ENCODE results near the gene DCAF7. TPM values are rescaled to one million over a fixed set of nuclear protein-coding genes. Genes with fewer than 3 reads are reported as not detected.

DCAF7 gene
- total RNA-seq, 4 donors from 2014 or later: 16.5 to 34.1 (median 22.0) TPM

- Histone ChIP-seq H3K27me3 (peaks cover 16 to 28% (median 23%) of the 10 kb centered on the region in 3 donors), H3K27ac (no peak overlapping the region), H3K9me3 (no peaks in the 10 kb centered on the region), H3K36me3 (no peaks in the 10 kb centered on the region), H3K4me1 (peaks cover 4 to 7% of the 10 kb centered on the region in 2 donors), H3K4me3 (no peak overlapping the region)
- TF ChIP-seq POLR2A (IDR thresholded peaks at IDR 0.05): no peak
- TF ChIP-seq, protein P1, sequence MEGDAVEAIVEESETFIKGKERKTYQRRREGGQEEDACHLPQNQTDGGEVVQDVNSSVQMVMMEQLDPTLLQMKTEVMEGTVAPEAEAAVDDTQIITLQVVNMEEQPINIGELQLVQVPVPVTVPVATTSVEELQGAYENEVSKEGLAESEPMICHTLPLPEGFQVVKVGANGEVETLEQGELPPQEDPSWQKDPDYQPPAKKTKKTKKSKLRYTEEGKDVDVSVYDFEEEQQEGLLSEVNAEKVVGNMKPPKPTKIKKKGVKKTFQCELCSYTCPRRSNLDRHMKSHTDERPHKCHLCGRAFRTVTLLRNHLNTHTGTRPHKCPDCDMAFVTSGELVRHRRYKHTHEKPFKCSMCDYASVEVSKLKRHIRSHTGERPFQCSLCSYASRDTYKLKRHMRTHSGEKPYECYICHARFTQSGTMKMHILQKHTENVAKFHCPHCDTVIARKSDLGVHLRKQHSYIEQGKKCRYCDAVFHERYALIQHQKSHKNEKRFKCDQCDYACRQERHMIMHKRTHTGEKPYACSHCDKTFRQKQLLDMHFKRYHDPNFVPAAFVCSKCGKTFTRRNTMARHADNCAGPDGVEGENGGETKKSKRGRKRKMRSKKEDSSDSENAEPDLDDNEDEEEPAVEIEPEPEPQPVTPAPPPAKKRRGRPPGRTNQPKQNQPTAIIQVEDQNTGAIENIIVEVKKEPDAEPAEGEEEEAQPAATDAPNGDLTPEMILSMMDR (IDR thresholded peaks at IDR 0.05 in 4 of 5, conservative IDR thresholded peaks at IDR 0.05 in 1 of 5): no peak
- in situ Hi-C loops (cut with MboI; ENCODE audit: low sequenced_read_pairs in 4 of 4): no loop called here
- no peak for ATAC-seq
- DNase-seq: no peak
- intact Hi-C loops (cut with DNase I; ENCODE audit: low total_unique reads): no loop called here
Observed at GRCh38 chr17:63535640-63536039, 14.6 kb upstream of the DCAF7 start.

- in situ Hi-C loops (cut with MboI; ENCODE audit: low sequenced_read_pairs in 4 of 4) (no loop called here), intact Hi-C loops (cut with DNase I; ENCODE audit: low total_unique reads) (no loop called here)
- H3K9me3 ChIP-seq: no peaks in the 10 kb centered on the region
- H3K27ac ChIP-seq: no peak overlapping the region
- H3K4me3 ChIP-seq: no peak overlapping the region
- peaks cover 16 to 28% (median 23%) of the 10 kb centered on the region in 3 donors for H3K27me3 ChIP-seq
- DNase-seq: no peak
- peaks cover 4 to 7% of the 10 kb centered on the region in 2 donors for H3K4me1 ChIP-seq
- ATAC-seq: no peak
- no peaks in the 10 kb centered on the region for H3K36me3 ChIP-seq
- TF ChIP-seq POLR2A (IDR thresholded peaks at IDR 0.05): no peak
- TF ChIP-seq, protein P1 (IDR thresholded peaks at IDR 0.05 in 4 of 5, conservative IDR thresholded peaks at IDR 0.05 in 1 of 5): no peak
Observed at GRCh38 chr17:63537001-63537400, 13.3 kb upstream of the DCAF7 start.

GRCh38 chr17:63537991-63538692, 12.1 kb upstream of the DCAF7 start:
- ATAC-seq (no peak), DNase-seq (no peak)
- intact Hi-C loops (cut with DNase I; ENCODE audit: low total_unique reads) (no loop called here), in situ Hi-C loops (cut with MboI; ENCODE audit: low sequenced_read_pairs in 4 of 4) (no loop called here)
- Histone ChIP-seq H3K27ac (no peak overlapping the region), H3K4me1 (peaks cover 4 to 7% of the 10 kb centered on the region in 2 donors), H3K9me3 (no peaks in the 10 kb centered on the region), H3K36me3 (no peaks in the 10 kb centered on the region), H3K27me3 (peaks cover 16 to 28% (median 23%) of the 10 kb centered on the region in 3 donors), H3K4me3 (peak overlapping the region in 3 of 4 donors; percentile 4 to 25 (median 24))
- TF ChIP-seq POLR2A (IDR thresholded peaks at IDR 0.05): no peak
- TF ChIP-seq, protein P1 (IDR thresholded peaks at IDR 0.05 in 4 of 5, conservative IDR thresholded peaks at IDR 0.05 in 1 of 5): no peak

DNA sequence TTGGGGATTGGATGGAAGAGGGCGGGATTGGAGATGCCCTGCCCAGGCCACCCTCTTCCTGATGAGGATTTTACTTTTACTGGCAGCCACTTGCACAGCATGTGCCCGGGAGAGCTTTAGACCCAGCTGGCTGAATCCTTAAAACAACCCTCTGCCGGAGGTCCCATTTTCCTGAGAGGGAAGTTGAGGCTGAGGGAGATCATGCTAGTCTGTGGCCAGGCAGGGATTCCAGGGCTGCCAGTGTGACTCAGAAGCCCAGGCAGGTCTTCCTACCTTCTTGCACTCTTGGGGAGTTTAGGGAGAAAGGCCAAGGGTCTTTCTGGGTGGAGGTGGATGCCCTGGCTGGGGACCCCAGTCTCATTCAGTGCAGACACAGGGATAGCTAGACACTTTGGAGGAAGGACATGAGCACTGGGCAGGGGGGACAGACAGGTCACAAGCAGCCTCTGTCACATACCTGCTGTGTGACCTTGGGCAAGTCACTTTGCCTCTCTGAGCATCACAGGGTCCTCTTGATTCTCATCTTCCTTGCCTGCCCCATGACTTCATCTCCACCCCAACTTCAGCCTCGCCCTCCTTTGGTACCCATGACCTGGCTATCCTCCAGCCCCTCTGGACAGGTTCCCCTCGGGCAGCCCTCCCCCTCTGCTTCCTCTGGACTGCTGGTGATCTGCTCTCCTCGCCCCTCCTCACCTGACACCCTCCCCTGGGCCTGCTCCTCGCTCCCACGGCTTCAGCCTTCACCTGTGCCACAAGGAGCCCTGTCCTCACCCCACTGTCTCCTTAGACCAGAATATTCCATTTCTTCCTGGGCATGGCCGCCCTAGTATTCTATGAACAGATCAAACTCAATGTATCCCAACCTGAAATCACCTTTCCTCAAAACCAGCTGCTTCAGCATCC, 11.3 kb upstream of the DCAF7 start:
- ATAC-seq (no peak), DNase-seq (no peak)
- H3K9me3 ChIP-seq: no peaks in the 10 kb centered on the region
- no peaks in the 10 kb centered on the region for H3K36me3 ChIP-seq
- peaks cover 4 to 7% of the 10 kb centered on the region in 2 donors for H3K4me1 ChIP-seq
- TF ChIP-seq POLR2A (IDR thresholded peaks at IDR 0.05): no peak
- TF ChIP-seq, protein P1 (IDR thresholded peaks at IDR 0.05 in 4 of 5, conservative IDR thresholded peaks at IDR 0.05 in 1 of 5): no peak
- H3K27me3 ChIP-seq: peaks cover 16 to 28% (median 23%) of the 10 kb centered on the region in 3 donors
- intact Hi-C loops (cut with DNase I; ENCODE audit: low total_unique reads) (no loop called here), in situ Hi-C loops (cut with MboI; ENCODE audit: low sequenced_read_pairs in 4 of 4) (no loop called here)
- no peak overlapping the region for H3K27ac ChIP-seq
- H3K4me3 ChIP-seq: no peak overlapping the region

Data from gastrocnemius medialis (tissue), 4 donors.